SU-DHL-6 (cell line): Measurements from ENCODE around the gene RABEP2.

ENCODE experiments used
- H2AFZ ChIP-seq: fragments of 200-600 bp; sonication (generic); 2 replicates; pipeline ENCODE4 v1.6.1; 2014; ENCODE audit warnings: low read depth, mild to moderate bottlenecking, moderate library complexity, mixed read lengths, antibody characterized with exemption, low read length; ENCODE audit not compliant: severe bottlenecking
- H3F3A ChIP-seq: fragments of 200-600 bp; shearing (Covaris generic); 2 replicates; pipeline ENCODE4 v1.6.0; 2016; ENCODE audit warnings: antibody characterized with exemption, mild to moderate bottlenecking; ENCODE audit not compliant: insufficient read depth
- H3K27ac ChIP-seq: fragments of 200-600 bp; sonication (generic); 2 replicates; pipeline ENCODE4 v1.5.1; 2016; ENCODE audit warnings: low read depth, mild to moderate bottlenecking, low read length, moderate library complexity, mixed read lengths
- H3K27me3 ChIP-seq: fragments of 200-600 bp; sonication (generic), shearing (Covaris generic); 2 replicates; pipeline ENCODE4 v1.6.0; 2014; ENCODE audit warnings: mild to moderate bottlenecking, low read length
- H3K36me3 ChIP-seq: fragments of 200-600 bp; sonication (generic); 2 replicates; pipeline ENCODE4 v1.6.1; 2014; ENCODE audit warnings: mild to moderate bottlenecking, low read length, mixed read lengths
- H3K4me2 ChIP-seq: fragments of 300-600, 200-600 bp; shearing (Covaris generic), sonication (generic); 2 replicates; pipeline ENCODE4 v1.6.0; 2014; ENCODE audit warnings: low read length, low read depth, mild to moderate bottlenecking; ENCODE audit not compliant: poor library complexity, severe bottlenecking
- H3K4me3 ChIP-seq: fragments of 200-600 bp; sonication (generic); 2 replicates; pipeline ENCODE4 v1.5.1; 2014; ENCODE audit warnings: antibody characterized with exemption, low read length, mild to moderate bottlenecking, mixed read lengths; ENCODE audit not compliant: insufficient read depth, poor library complexity, severe bottlenecking
- H3K79me2 ChIP-seq: fragments of 200-600 bp; sonication (generic); 2 replicates; pipeline ENCODE4 v1.6.1; 2014; ENCODE audit warnings: mild to moderate bottlenecking, low read length, moderate library complexity; ENCODE audit not compliant: insufficient read depth
- H3K9ac ChIP-seq: fragments of 200-600 bp; sonication (generic); 2 replicates; pipeline ENCODE4 v1.7.0; 2014; ENCODE audit warnings: mild to moderate bottlenecking, low read length
- H3K9me2 ChIP-seq: fragments of 200-600 bp; sonication (generic); replicated peaks from 2 replicates; pipeline ENCODE4 v1.6.1; 2014; ENCODE audit warnings: low read length; ENCODE audit not compliant: insufficient read depth
- H3K9me3 ChIP-seq: fragments of 200-600 bp; sonication (generic); 2 replicates; pipeline ENCODE4 v1.6.1; 2014; ENCODE audit warnings: low read length, mixed read lengths; ENCODE audit not compliant: insufficient read depth
- H4K20me1 ChIP-seq: fragments of 200-600 bp; sonication (generic); 2 replicates; pipeline ENCODE4 v1.6.1; 2014; ENCODE audit warnings: low read depth, mild to moderate bottlenecking, antibody characterized with exemption, low read length, moderate library complexity, mixed read lengths
- EZH2phosphoT487 ChIP-seq: fragments of 200-600 bp; sonication (generic), shearing (Covaris generic); conservative IDR thresholded peaks from 2 replicates; pipeline ENCODE4 v1.6.1; 2018; ENCODE audit warnings: mild to moderate bottlenecking, antibody characterized with exemption, low read length, moderate library complexity, mixed read lengths
- TF ChIP-seq, protein P1 (sequence below): fragments of 200-600 bp; sonication (generic); IDR thresholded peaks from one replicate; pipeline ENCODE4 v1.5.1; 2017; ENCODE audit warnings: antibody characterized with exemption, mild to moderate bottlenecking, low read length, moderate library complexity; ENCODE audit not compliant: insufficient read depth, poor library complexity, severe bottlenecking

The RABEP2 gene

DNA sequence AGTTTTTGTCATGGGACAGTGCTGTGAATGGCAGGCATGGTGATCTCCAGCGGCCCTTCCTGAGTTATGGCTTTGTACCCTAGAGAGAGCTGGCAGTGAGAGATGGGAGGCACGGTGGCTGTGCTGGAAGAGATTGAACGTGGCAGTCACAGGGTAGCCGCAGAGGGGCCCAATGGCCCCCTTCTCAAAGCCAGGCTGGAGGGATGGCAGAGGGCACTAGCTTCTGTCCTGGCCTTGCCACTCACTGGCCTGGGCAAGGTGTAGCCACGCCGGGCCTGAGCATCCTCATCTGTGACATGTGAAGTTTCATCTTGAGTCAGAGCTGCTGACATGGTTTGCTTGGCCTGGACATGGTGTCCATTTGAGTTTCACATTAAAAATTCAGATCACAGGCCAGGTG, 50.6 kb downstream of the RABEP2 start:
- Histone ChIP-seq H3K9ac (no peak overlapping the region), H3K27me3 (no peaks in the 10 kb centered on the region), H3K4me2 (no peak overlapping the region), H3K4me3 (no peak overlapping the region), H4K20me1 (no peaks in the 10 kb centered on the region), H3K9me2 (no peaks in the 10 kb centered on the region), H3K9me3 (no peaks in the 10 kb centered on the region), H3F3A (no peaks in the 10 kb centered on the region), H3K36me3 (no peaks in the 10 kb centered on the region), H3K27ac (no peak overlapping the region), H2AFZ (no peak overlapping the region), H3K79me2 (peaks cover 4% of the 10 kb centered on the region; the same call in 1 of the 2 replicates)
- TF ChIP-seq, protein P1, sequence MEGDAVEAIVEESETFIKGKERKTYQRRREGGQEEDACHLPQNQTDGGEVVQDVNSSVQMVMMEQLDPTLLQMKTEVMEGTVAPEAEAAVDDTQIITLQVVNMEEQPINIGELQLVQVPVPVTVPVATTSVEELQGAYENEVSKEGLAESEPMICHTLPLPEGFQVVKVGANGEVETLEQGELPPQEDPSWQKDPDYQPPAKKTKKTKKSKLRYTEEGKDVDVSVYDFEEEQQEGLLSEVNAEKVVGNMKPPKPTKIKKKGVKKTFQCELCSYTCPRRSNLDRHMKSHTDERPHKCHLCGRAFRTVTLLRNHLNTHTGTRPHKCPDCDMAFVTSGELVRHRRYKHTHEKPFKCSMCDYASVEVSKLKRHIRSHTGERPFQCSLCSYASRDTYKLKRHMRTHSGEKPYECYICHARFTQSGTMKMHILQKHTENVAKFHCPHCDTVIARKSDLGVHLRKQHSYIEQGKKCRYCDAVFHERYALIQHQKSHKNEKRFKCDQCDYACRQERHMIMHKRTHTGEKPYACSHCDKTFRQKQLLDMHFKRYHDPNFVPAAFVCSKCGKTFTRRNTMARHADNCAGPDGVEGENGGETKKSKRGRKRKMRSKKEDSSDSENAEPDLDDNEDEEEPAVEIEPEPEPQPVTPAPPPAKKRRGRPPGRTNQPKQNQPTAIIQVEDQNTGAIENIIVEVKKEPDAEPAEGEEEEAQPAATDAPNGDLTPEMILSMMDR = no peak
- TF ChIP-seq EZH2phosphoT487 = no peak

DNA sequence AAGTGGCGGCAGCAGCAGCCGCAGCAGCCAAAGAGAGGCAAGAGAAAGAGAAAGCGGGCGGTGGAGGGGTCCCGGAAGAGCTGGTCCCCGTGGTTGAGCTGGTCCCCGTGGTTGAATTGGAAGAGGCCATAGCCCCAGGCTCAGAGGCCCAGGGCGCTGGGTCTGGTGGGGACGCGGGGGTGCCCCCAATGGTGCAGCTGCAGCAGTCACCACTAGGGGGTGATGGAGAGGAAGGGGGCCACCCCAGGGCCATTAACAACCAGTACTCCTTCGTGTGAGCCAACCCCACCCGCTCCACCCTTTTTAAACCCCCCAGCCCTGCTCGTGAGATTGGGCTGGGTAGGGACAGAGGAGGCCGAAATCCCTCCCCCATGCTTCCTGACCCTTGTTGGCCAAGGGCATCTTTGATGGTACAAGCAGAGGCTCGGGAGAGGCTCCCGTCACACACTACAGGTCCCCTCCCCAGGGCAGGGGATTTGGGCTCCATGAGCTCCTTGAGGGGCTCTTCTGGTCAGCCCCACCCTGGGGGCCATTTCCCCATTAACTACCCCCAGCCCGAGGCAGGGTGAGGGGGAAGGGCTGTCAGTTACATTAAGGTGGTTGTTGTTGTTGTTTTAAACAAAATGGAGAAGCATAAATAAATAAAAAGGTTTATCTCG, 51.4 kb downstream of the RABEP2 start:
- TF ChIP-seq, protein P1 = peak; percentile 77
- TF ChIP-seq EZH2phosphoT487 = no peak
- H3K36me3 ChIP-seq = no peaks in the 10 kb centered on the region
- no peaks in the 10 kb centered on the region for H3F3A ChIP-seq
- H2AFZ ChIP-seq = no peak overlapping the region
- H3K9me3 ChIP-seq = no peaks in the 10 kb centered on the region
- H3K9me2 ChIP-seq = no peaks in the 10 kb centered on the region
- no peak overlapping the region for H3K4me2 ChIP-seq
- H3K27me3 ChIP-seq = no peaks in the 10 kb centered on the region
- no peaks in the 10 kb centered on the region for H3K79me2 ChIP-seq
- H3K4me3 ChIP-seq = no peak overlapping the region
- H4K20me1 ChIP-seq = no peaks in the 10 kb centered on the region
- H3K27ac ChIP-seq = no peak overlapping the region
- no peak overlapping the region for H3K9ac ChIP-seq

DNA sequence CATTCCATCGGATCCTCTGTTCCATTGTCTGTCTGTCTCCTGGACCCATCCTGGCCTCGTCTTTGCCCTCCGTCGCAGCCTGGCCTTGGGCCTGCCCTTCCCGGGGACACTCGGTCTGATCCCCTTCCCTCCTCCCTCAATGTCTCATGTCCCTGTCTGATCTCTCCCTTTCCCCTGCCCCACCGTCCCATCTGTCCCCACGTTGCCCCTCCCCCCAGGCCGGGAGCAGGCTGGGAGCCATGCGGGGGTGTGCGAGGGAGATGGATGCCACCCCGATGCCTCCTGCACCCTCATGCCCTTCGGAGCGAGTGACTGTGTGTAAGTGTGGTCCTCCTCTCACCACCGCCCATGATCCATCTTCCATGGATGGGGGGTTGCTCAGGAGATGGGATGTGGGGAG, 52.1 kb downstream of the RABEP2 start:
- Histone ChIP-seq H3K9me3 (no peaks in the 10 kb centered on the region), H3K27me3 (no peaks in the 10 kb centered on the region), H3K79me2 (no peaks in the 10 kb centered on the region), H3K4me3 (no peak overlapping the region), H3F3A (no peaks in the 10 kb centered on the region), H3K9ac (no peak overlapping the region), H3K27ac (no peak overlapping the region), H2AFZ (no peak overlapping the region), H3K9me2 (no peaks in the 10 kb centered on the region), H3K4me2 (no peak overlapping the region), H4K20me1 (no peaks in the 10 kb centered on the region), H3K36me3 (no peaks in the 10 kb centered on the region)
- TF ChIP-seq, protein P1 = no peak
- no peak for TF ChIP-seq EZH2phosphoT487
